ENCODE results near the gene DDX19B. TPM values are rescaled to one million over a fixed set of nuclear protein-coding genes. Genes with fewer than 3 reads are reported as not detected.
A peak's percentile ranks its signal among the peaks of the same experiment; 100 is the strongest.
"Not testable (repeated sequence)": the region's sequence is repeated elsewhere in the genome, so short reads cannot be mapped to it uniquely, and the experiment has no call there.

The DDX19B gene
- total RNA-seq: 10 to 100 TPM; 23.5 to 26.5 TPM
- polyA plus RNA-seq (ENCODE audit: insufficient read length in 6 of 6): 10 to 100 TPM; 32.4 to 37.5 (median 35.7) TPM
- long read RNA-seq, donor 1, transcript DDX19B-201 (12 exons, 3,386 nt): major isoform, 8 of 11 reads
- long read RNA-seq, donor 1, partial matches to known transcripts: 0 of 11 reads
- long read RNA-seq, donor 1, other reads (novel, unspliced or antisense): 0 of 11 reads
- long read RNA-seq, donor 2, transcript DDX19B-201 (12 exons, 3,386 nt): major isoform, 8 of 10 reads
- long read RNA-seq, donor 2, partial matches to known transcripts: 0 of 10 reads
- long read RNA-seq, donor 2, other reads (novel, unspliced or antisense): 0 of 10 reads
- long read RNA-seq, donor 3, transcript DDX19B-201 (12 exons, 3,386 nt): major isoform, 6 of 17 reads
- long read RNA-seq, donor 3, partial matches to known transcripts: 7 of 17 reads
- long read RNA-seq, donor 3, other reads (novel, unspliced or antisense): 0 of 17 reads
- long read RNA-seq, donor 4, partial matches to known transcripts: 4 of 15 reads
- long read RNA-seq, donor 4, other reads (novel, unspliced or antisense): 1 of 15 reads
- long read RNA-seq, donor 5, transcript DDX19B-201 (12 exons, 3,386 nt): major isoform, 6 of 9 reads
- long read RNA-seq, donor 5, partial matches to known transcripts: 0 of 9 reads
- long read RNA-seq, donor 5, other reads (novel, unspliced or antisense): 0 of 9 reads
- long read RNA-seq, donor 6, transcript DDX19B-201 (12 exons, 3,386 nt): major isoform, 7 of 9 reads
- long read RNA-seq, donor 6, partial matches to known transcripts: 0 of 9 reads
- long read RNA-seq, donor 6, other reads (novel, unspliced or antisense): 0 of 9 reads
- long read RNA-seq, donor 7, partial matches to known transcripts: 0 of 4 reads
- long read RNA-seq, donor 7, other reads (novel, unspliced or antisense): 0 of 4 reads
- long read RNA-seq, donor 8, partial matches to known transcripts: 7 of 14 reads
- long read RNA-seq, donor 8, other reads (novel, unspliced or antisense): 0 of 14 reads
- long read RNA-seq, donor 9: 0 reads
- long read RNA-seq, donor 10, transcript DDX19B-202 (11 exons, 1,692 nt): minor isoform, 6 of 32 reads
- long read RNA-seq, donor 10, transcript DDX19B-201 (12 exons, 3,386 nt): major isoform, 16 of 32 reads
- long read RNA-seq, donor 10, transcript DDX19B-203 (10 exons, 1,717 nt): minor isoform, 5 of 32 reads
- long read RNA-seq, donor 10, partial matches to known transcripts: 4 of 32 reads
- long read RNA-seq, donor 10, other reads (novel, unspliced or antisense): 1 of 32 reads
- long read RNA-seq, donor 11: 0 reads
- long read RNA-seq, donor 12, partial matches to known transcripts: 0 of 2 reads
- long read RNA-seq, donor 12, other reads (novel, unspliced or antisense): 0 of 2 reads

- Histone ChIP-seq H3K4me3 (peak within 1 kb of the TSS; percentile 64 to 73), H3K9me3 (peaks cover 0 to 8% of the 10 kb centered on the region in 2 donors), H3K27me3 (no peaks in the 10 kb centered on the region), H3K36me3 (no peaks in the 10 kb centered on the region), H3K4me1 (peaks cover 6 to 29% of the 10 kb centered on the region in 2 donors), H3K27ac (peak within 1 kb of the TSS; percentile 91)
- DNase-seq (peak; percentile 81 to 94 (median 88)), ATAC-seq (peak; percentile 94)
- intact Hi-C loops (cut with DNase I): no loop called here
- no peak for TF ChIP-seq CTCF (IDR thresholded peaks at IDR 0.05)
These were observed at the start of gene DDX19B for GRCh38 chr16:70298988-70299938. Gene DDX19B, plus strand, starts transcription at chr16:70299186. Its CDS starts 112 bp downstream, at chr16:70299298.

GRCh38 chr16:70249697-70250096 lies 49.3 kb upstream of the DDX19B start:
- intact Hi-C loops (cut with DNase I); DNase-seq; ATAC-seq; H3K27me3 ChIP-seq; H3K9me3 ChIP-seq; H3K27ac ChIP-seq: not testable (repeated sequence)
- Histone ChIP-seq H3K4me3 (peak overlapping the region in 1 of 2 donors; percentile 77), H3K36me3 (peaks cover 0 to 30% of the 10 kb centered on the region in 2 donors), H3K4me1 (peaks cover 12 to 24% of the 10 kb centered on the region in 2 donors)

DNA sequence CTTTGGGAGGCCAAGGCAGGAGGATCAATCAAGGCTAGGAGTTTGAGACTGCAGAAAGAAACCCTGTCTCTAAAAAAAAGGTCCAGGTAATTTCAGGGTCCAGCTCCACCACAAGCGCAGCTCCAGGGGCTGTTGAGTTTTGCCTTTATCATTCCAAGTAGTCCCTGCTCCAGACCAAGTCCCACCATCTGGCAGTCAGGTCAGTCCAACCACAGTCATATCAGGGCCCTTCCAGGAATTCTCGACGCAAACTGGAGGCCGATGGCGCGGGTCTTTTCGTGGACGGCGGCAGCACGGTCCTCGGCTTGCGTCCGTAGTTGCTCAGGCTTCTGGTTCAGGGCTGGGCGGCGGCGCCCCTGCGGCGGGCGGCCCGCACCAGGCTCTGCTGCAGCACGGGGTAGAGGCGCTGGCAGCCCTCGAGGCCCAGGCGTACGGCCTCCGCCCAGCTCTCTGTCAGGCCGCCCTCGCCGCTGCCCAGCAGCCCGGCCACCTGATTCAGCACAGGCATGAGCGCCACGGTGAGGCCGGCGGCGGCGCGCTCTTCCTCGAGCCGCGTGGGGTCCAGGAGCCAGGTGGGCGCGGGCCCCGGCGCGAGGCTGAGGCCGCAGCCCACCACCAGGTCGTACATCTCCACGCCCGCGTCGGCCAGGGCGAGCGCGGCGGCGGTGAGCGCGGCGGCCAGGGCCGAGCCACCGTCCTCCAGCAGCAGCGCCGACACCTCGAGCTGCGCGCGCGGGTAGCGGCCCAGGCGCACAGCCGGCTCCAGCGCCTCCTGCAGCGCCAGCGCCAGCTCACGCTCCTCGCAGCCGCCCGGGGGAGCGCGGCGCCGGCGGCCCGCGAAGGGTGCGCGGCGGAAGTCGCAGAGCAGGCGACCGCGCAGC lies 48.0 kb upstream of the DDX19B start:
- peak in 2 of 4 donors; percentile 23 to 86 for DNase-seq
- peaks cover 0 to 43% of the 10 kb centered on the region in 2 donors for H3K36me3 ChIP-seq
- ATAC-seq: peak; percentile 67
- no peak for TF ChIP-seq CTCF (IDR thresholded peaks at IDR 0.05)
- H3K4me1 ChIP-seq: peaks cover 12 to 24% of the 10 kb centered on the region in 2 donors
- H3K9me3 ChIP-seq: no peaks in the 10 kb centered on the region
- intact Hi-C loops (cut with DNase I): no loop called here
- H3K4me3 ChIP-seq: peak overlapping the region; percentile 62 to 77
- H3K27ac ChIP-seq: peak overlapping the region; percentile 66 to 88
- H3K27me3 ChIP-seq: no peaks in the 10 kb centered on the region

GRCh38 chr16:70251629-70252354 lies 47.2 kb upstream of the DDX19B start, which contains the start of gene EXOSC6:
Gene EXOSC6, minus strand, starts transcription at chr16:70251940. Its CDS starts 40 bp downstream, at chr16:70251900.
- ATAC-seq (peak; percentile 99), DNase-seq (peak; percentile 83 to 98 (median 93))
- peaks cover 0 to 51% of the 10 kb centered on the region in 2 donors for H3K36me3 ChIP-seq
- TF ChIP-seq CTCF (IDR thresholded peaks at IDR 0.05): peak; percentile 87 to 95
- H3K27ac ChIP-seq: peak within 1 kb of the TSS; percentile 86 to 88
- H3K9me3 ChIP-seq: no peaks in the 10 kb centered on the region
- H3K4me3 ChIP-seq: peak within 1 kb of the TSS; percentile 62 to 77
- intact Hi-C loops (cut with DNase I): no loop called here
- H3K27me3 ChIP-seq: no peaks in the 10 kb centered on the region
- H3K4me1 ChIP-seq: peaks cover 12 to 24% of the 10 kb centered on the region in 2 donors
